Measurements from ENCODE around the gene INKA2.

The INKA2 gene

GRCh38 chr1:111739194-111739924 lies at the start of gene INKA2:
Gene INKA2, minus strand, starts transcription at chr1:111739395. Its CDS starts 153 bp downstream, at chr1:111739242.
- DNase-seq = peak; percentile 98

- no peak for DNase-seq
Measured at GRCh38 chr1:111786669-111787207, 47.5 kb upstream of the INKA2 start.

- DNase-seq = no peak
Measured at GRCh38 chr1:111784273-111784901, 45.2 kb upstream of the INKA2 start.

GRCh38 chr1:111779546-111779945 lies 40.4 kb upstream of the INKA2 start:
- no peak for DNase-seq

GRCh38 chr1:111778541-111779051 lies 39.4 kb upstream of the INKA2 start:
- no peak for DNase-seq

- no peak for DNase-seq
Measured at GRCh38 chr1:111778066-111778465, 38.9 kb upstream of the INKA2 start.

- no peak for DNase-seq
Measured at GRCh38 chr1:111777301-111777700, 38.1 kb upstream of the INKA2 start.

- no peak for DNase-seq
Measured at GRCh38 chr1:111776861-111777260, 37.7 kb upstream of the INKA2 start.

- DNase-seq = no peak
Measured at GRCh38 chr1:111776391-111776790, 37.2 kb upstream of the INKA2 start.

GRCh38 chr1:111775966-111776365 lies 36.8 kb upstream of the INKA2 start:
- no peak for DNase-seq

GRCh38 chr1:111770916-111771315 lies 31.7 kb upstream of the INKA2 start:
- no peak for DNase-seq

- DNase-seq = peak; percentile 83
Measured at GRCh38 chr1:111769517-111770146, 30.4 kb upstream of the INKA2 start.

GRCh38 chr1:111768625-111769024 lies 29.4 kb upstream of the INKA2 start:
- peak; percentile 57 for DNase-seq

- peak; percentile 88 for DNase-seq
Measured at GRCh38 chr1:111768023-111768422, 28.8 kb upstream of the INKA2 start.

- no peak for DNase-seq
Measured at GRCh38 chr1:111762332-111762731, 23.1 kb upstream of the INKA2 start.

- no peak for DNase-seq
Measured at GRCh38 chr1:111761717-111762116, 22.5 kb upstream of the INKA2 start.

- DNase-seq = peak; percentile 24
Measured at GRCh38 chr1:111758373-111758772, 19.2 kb upstream of the INKA2 start.

- no peak for DNase-seq
Measured at GRCh38 chr1:111756124-111756513, 16.9 kb upstream of the INKA2 start.

- DNase-seq = peak; percentile 98
Measured at GRCh38 chr1:111755331-111756123, 16.3 kb upstream of the INKA2 start, which contains the start of gene DDX20. Gene DDX20, plus strand, starts transcription at chr1:111755901. Its CDS starts 24 bp downstream, at chr1:111755925.

GRCh38 chr1:111754984-111755330 lies 15.8 kb upstream of the INKA2 start:
- peak; percentile 77 for DNase-seq

GRCh38 chr1:111751906-111752575 lies 12.8 kb upstream of the INKA2 start:
- DNase-seq = no peak

GRCh38 chr1:111750856-111751255 lies 11.7 kb upstream of the INKA2 start:
- no peak for DNase-seq

All from DMS53 (cell line).